ENCODE data around the gene PDZD8.
"Not testable (repeated sequence)": the region's sequence is repeated elsewhere in the genome, so short reads cannot be mapped to it uniquely, and the experiment has no call there.

The PDZD8 gene

DNA sequence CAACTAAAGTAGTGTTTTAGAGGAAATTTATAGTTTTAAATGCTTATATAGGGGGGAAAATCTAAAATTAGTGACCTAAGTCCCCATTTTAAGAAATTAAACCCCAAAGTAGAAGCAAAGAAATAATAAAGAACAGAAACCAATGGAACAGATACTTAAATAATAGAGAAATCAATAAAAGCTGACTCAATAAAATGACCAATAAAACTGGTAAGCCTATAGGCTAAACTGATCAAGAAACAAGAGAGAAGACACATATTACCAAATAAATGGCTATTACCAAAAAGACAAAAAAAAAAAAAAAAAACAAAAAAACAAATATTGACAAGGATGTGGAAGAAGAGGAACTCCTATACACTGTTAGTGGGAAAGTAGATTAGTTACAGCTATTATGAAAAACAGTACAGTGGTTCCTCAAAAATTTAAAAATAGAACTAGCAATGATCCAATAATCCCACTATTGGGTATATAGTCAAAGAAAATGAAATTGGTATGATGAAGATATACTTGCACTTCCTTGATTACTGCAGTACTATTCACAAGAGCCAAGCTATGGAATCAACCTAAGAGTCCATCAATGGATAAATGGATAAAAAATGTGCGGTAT, 81.1 kb downstream of the PDZD8 start:
- DNase-seq (ENCODE audit: low read depth): no peak

GRCh38 chr10:117290872-117291271, 84.4 kb downstream of the PDZD8 start:
- DNase-seq (ENCODE audit: low read depth): not testable (repeated sequence)

GRCh38 chr10:117284716-117285494, 90.3 kb downstream of the PDZD8 start:
- no peak for DNase-seq (ENCODE audit: low read depth)

GRCh38 chr10:117277675-117278074, 97.6 kb downstream of the PDZD8 start:
- DNase-seq (ENCODE audit: low read depth): no peak

DNA sequence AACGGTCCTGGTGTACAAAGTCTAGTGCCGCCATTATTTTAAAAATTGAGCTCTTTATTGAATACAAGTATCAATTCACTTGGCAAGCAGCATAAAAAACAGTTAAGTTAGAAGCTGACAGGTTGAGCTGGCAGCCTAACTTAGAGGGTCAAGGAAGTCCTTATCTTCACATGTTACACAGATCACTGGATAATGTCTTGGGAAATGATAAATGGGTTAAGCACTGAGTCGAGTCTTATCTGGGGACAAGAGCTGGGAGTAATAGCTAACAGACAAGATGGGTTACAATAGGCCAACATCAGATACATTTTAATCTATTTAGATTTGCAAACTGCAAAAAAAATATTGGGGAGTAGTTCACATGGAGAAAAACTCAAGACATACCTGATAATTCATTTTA, 100.1 kb downstream of the PDZD8 start:
- DNase-seq (ENCODE audit: low read depth): no peak

- no peak for DNase-seq (ENCODE audit: low read depth)
These were observed 100.7 kb downstream of the PDZD8 start for GRCh38 chr10:117274509-117274908.

GRCh38 chr10:117273980-117274379, 101.3 kb downstream of the PDZD8 start:
- no peak for DNase-seq (ENCODE audit: low read depth)

- DNase-seq (ENCODE audit: low read depth): no peak
These were observed 102.8 kb downstream of the PDZD8 start for GRCh38 chr10:117272195-117273076.

- DNase-seq (ENCODE audit: low read depth): no peak
These were observed 103.8 kb downstream of the PDZD8 start for GRCh38 chr10:117271427-117271826.

DNA sequence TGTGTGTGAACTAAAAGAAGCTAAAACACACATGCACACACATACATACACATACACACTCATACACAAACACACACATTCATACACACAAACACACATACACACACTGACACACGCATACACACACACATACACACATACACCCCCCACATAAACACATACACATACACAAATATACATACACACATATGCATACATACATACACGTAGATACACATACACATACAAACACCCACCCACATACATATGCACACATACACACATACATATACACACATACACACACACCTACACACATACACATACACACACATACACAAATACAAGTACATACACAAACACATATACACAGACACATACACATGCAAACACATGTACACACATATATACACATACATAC, 106.3 kb downstream of the PDZD8 start:
- DNase-seq (ENCODE audit: low read depth): no peak

DNA sequence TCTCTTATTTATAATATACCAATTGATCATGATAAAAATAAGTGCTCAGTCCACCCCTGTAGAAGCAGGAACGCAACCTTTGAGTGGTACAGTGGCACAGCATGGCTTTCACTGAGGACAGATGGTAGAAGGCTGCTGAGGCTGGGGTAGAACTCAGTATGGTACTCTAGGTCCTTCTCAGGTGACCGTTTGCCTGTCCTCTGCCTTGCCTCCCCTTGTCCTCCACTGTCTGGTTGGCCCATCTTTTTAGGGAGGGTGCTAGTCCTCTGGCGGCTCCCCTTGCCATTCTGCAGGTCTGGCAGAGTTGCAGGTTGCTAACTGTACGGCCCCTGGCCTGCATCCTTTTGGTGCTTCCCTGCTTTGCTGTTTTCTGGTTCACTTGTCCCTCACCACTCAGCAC, 107.0 kb downstream of the PDZD8 start:
- no peak for DNase-seq (ENCODE audit: low read depth)

GRCh38 chr10:117266812-117267211, 108.4 kb downstream of the PDZD8 start:
- no peak for DNase-seq (ENCODE audit: low read depth)

GRCh38 chr10:117266400-117266799, 108.8 kb downstream of the PDZD8 start:
- DNase-seq (ENCODE audit: low read depth): no peak

DNA sequence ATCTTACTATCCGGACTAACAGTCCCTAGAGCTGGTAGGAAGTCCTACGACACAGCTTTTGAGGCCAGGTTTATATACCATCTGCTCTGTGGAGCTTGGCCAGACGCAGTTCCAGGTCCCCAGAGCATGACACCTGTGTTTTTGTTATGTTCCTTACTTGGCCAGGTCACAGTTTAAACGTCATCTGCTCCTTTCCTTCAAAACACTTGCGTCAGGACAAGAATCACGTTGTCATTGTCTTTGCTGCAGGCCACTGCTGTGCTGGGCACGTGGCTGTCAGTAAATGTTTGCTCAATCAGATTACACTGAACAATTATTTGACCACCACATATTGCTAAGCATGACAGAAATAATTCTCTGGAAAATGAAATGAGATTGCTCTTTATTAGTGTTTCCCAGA, 110.5 kb downstream of the PDZD8 start:
- no peak for DNase-seq (ENCODE audit: low read depth)

DNA sequence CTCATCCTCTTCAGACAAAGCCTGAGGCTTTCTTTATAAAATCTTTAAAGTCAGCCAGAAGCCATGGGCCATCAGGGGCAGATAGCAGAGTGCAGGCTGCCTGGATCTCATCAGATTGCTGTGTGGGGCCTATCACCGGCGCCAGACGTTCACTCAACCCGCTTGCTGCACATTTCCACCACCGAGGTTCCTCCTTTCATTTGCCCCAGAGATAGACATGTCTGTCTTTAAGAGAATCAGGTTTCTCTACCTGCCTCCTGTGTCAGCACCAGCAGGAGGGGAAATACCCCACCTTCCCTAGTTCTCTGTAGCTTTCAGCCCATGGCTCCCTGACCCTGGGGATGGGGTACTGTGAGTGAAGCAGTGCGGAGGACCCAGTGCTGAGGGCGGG, 112.3 kb downstream of the PDZD8 start:
- DNase-seq (ENCODE audit: low read depth): no peak

GRCh38 chr10:117262291-117262902, 112.8 kb downstream of the PDZD8 start:
- DNase-seq (ENCODE audit: low read depth): no peak

DNA sequence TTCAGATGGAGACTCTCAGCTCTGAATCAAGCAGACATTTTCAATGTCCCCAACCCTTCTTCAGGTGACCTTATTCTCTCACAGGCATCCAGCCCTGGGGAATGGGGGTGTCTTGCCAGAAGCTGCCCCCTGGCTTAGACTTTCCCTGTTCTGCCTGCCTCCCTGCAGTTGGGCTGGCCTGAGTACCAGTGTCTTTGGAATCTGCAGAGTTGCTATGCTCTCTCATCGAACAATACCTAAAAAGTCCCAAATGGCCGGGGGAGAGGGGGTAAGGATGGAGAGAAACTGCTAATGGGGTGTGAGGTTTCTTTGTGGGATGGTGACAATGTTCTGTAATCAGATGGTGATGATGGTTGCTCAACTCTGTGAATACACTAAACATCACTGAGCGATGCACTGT, 113.7 kb downstream of the PDZD8 start:
- DNase-seq (ENCODE audit: low read depth): no peak

GRCh38 chr10:117260084-117260483, 115.2 kb downstream of the PDZD8 start:
- DNase-seq (ENCODE audit: low read depth): no peak

- no peak for DNase-seq (ENCODE audit: low read depth)
These were observed 116.0 kb downstream of the PDZD8 start for GRCh38 chr10:117259279-117259678.

GRCh38 chr10:117257721-117258120, 117.5 kb downstream of the PDZD8 start:
- no peak for DNase-seq (ENCODE audit: low read depth)

DNA sequence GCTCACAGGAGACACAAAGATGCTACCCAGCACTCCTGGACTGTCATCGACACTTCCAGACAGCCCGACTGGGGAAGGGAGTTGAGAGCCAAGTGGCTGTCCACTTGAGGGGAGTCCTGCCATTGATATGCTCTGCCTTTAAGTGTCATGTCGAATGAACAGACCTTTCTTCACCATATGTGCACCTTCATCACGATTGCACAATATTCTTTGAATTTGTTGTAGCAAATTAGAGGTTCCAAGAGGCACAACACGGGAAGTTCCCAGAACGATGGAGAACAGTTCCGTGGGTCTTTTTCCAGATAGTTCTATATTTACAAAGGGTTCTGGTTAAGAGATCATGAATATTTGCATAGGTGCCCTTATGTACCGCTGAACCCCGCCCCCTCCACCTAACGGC, 118.3 kb downstream of the PDZD8 start:
- DNase-seq (ENCODE audit: low read depth): no peak

DNA sequence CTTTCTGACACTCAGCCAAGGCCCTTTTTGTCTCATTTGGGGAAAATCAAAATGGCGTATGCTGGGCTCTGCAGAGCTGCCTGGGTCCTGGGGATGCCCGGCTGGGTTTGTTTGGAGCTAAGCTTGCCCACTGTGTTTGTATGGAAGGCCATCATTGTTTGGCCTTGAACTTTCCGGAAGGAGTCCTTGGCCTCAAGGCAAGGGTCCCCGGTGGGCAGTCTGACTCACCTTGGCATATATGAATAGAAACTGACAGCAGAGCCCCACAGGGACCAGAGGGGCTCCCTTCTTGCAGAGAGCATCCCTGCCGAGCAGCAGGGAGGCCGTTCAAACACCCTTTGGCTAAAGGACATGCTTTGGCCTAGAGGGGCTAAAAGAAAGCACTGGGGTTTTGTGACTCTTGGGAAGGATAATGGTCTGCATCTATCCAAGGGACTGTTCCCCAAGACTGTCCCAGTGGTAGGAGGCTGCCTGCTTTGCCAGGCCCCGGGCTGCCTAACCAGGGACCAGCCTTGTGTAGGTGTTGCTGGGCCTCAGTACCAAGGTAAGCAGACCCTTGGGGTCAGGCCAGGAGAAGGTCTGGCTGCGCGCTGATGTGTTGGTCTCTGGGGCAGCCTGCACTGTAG, 119.3 kb downstream of the PDZD8 start:
- DNase-seq (ENCODE audit: low read depth): no peak

All from GM04504 (cell line).